ENCODE data around the gene TDRD15.

GRCh38 chr2:21135585-21135984 is 11.8 kb downstream of the TDRD15 start:
- TF ChIP-seq HNF4G (IDR thresholded peaks at IDR 0.05) (no peak), CTCF (IDR thresholded peaks at IDR 0.05; ENCODE audit: low read depth, low read length, missing input control) (no peak), SP1 (IDR thresholded peaks at IDR 0.05) (no peak), FOXA1 (IDR thresholded peaks at IDR 0.05) (no peak), YY1 (IDR thresholded peaks at IDR 0.05) (no peak), REST (IDR thresholded peaks at IDR 0.05) (no peak), MAX (IDR thresholded peaks at IDR 0.05) (no peak), RAD21 (IDR thresholded peaks at IDR 0.05) (no peak), GABPA (IDR thresholded peaks at IDR 0.05 in 1 of 2, conservative IDR thresholded peaks at IDR 0.05 in 1 of 2) (no peak), TAF1 (conservative IDR thresholded peaks at IDR 0.05) (no peak), EGR1 (IDR thresholded peaks at IDR 0.05; ENCODE audit: low read depth in 2 of 2) (no peak), ZBTB33 (IDR thresholded peaks at IDR 0.05) (no peak), JUND (IDR thresholded peaks at IDR 0.05) (no peak), ATF3 (IDR thresholded peaks at IDR 0.05) (no peak)
